Measurements from ENCODE around the gene CKAP2L. TPM values are rescaled to one million over a fixed set of nuclear protein-coding genes. Genes with fewer than 3 reads are reported as not detected.
A peak's percentile ranks its signal among the peaks of the same experiment; 100 is the strongest.

The CKAP2L gene
- total RNA-seq, 1 donor = 10.4 TPM

GRCh38 chr2:112754564-112754963, 9.8 kb downstream of the CKAP2L start:
- no peak for TF ChIP-seq CTCF (IDR thresholded peaks at IDR 0.05; ENCODE audit: insufficient read depth, low read depth, low read length)
- H3K4me3 ChIP-seq (ENCODE audit: low read depth, low read length) = no peak overlapping the region
- DNase-seq (ENCODE audit: low read depth) = no peak

- no peak for DNase-seq (ENCODE audit: low read depth)
- no peak for TF ChIP-seq CTCF (IDR thresholded peaks at IDR 0.05; ENCODE audit: insufficient read depth, low read depth, low read length)
- no peak overlapping the region for H3K4me3 ChIP-seq (ENCODE audit: low read depth, low read length)
Measured at GRCh38 chr2:112752667-112753066, 11.7 kb downstream of the CKAP2L start.

GRCh38 chr2:112751451-112752197, 12.8 kb downstream of the CKAP2L start:
- peak; percentile 26 for DNase-seq (ENCODE audit: low read depth)
- TF ChIP-seq CTCF (IDR thresholded peaks at IDR 0.05; ENCODE audit: insufficient read depth, low read depth, low read length) = no peak
- no peak overlapping the region for H3K4me3 ChIP-seq (ENCODE audit: low read depth, low read length)

GRCh38 chr2:112750560-112750843, 13.9 kb downstream of the CKAP2L start:
- H3K4me3 ChIP-seq (ENCODE audit: low read depth, low read length) = no peak overlapping the region
- TF ChIP-seq CTCF (IDR thresholded peaks at IDR 0.05; ENCODE audit: insufficient read depth, low read depth, low read length) = no peak
- DNase-seq (ENCODE audit: low read depth) = peak; percentile 71

- peak; percentile 82 for DNase-seq (ENCODE audit: low read depth)
- TF ChIP-seq CTCF (IDR thresholded peaks at IDR 0.05; ENCODE audit: insufficient read depth, low read depth, low read length) = peak; percentile 99
- H3K4me3 ChIP-seq (ENCODE audit: low read depth, low read length) = no peak overlapping the region
Measured at GRCh38 chr2:112749755-112750559, 14.5 kb downstream of the CKAP2L start.

- no peak for TF ChIP-seq CTCF (IDR thresholded peaks at IDR 0.05; ENCODE audit: insufficient read depth, low read depth, low read length)
- no peak overlapping the region for H3K4me3 ChIP-seq (ENCODE audit: low read depth, low read length)
- no peak for DNase-seq (ENCODE audit: low read depth)
Measured at GRCh38 chr2:112740527-112740926, 23.9 kb downstream of the CKAP2L start.

Data from fibroblast of villous mesenchyme (primary cell).